ENCODE results near the gene PRDX5.

DNA sequence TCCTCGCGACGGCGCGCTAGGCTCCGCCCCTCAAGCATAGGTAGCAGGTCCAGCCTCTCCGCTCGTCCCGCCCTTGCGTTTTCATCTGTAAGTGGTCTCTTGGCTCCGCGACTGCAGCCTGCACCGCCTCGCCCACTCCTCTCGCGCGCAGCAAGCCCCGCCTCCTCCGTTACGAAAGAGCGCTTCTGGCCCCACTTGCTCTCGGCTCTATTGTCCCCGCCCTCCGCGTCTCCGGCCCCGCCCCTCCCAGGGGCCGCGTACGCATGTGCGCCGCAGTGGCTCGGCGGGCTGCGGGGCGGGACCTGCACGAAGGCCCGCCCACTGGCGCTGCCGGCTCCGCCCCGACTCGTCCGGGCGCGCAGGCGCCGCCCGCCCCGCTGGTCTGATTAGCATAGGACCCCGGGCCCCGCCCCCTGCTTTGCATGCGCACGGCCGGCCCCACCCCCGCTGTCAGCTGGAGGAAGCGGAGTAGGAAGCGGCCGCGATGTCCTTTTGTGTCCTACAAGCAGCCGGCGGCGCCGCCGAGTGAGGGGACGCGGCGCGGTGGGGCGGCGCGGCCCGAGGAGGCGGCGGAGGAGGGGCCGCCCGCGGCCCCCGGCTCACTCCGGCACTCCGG, 12.7 kb upstream of the PRDX5 start, which contains the start of gene ESRRA:
- TF ChIP-seq ELF1 (tag; IDR thresholded peaks at IDR 0.05) (0 out of 2 replicates have a peak, but pooled peaks have one; percentile 34), ETV6 (IDR thresholded peaks at IDR 0.05; ENCODE audit: borderline replicate concordance in 1 of 2, low read depth in 2 of 2, low read length in 1 of 2) (no peak), ETV6 (CRISPR knock-in tag; IDR thresholded peaks at IDR 0.05; ENCODE audit: borderline replicate concordance) (no peak), NFIC (IDR thresholded peaks at IDR 0.05) (no peak), TEAD1 (CRISPR knock-in tag; IDR thresholded peaks at IDR 0.05) (no peak), ZNF12 (CRISPR knock-in tag; IDR thresholded peaks at IDR 0.05) (no peak), BMI1 (IDR thresholded peaks at IDR 0.05; ENCODE audit: low read length) (no peak), EP300 (IDR thresholded peaks at IDR 0.05; ENCODE audit: low read length) (no peak), SP2 (IDR thresholded peaks at IDR 0.05; ENCODE audit: extremely low read depth, low read depth, low read length, poor library complexity, severe bottlenecking) (no peak)
- TF ChIP-seq, protein P1, sequence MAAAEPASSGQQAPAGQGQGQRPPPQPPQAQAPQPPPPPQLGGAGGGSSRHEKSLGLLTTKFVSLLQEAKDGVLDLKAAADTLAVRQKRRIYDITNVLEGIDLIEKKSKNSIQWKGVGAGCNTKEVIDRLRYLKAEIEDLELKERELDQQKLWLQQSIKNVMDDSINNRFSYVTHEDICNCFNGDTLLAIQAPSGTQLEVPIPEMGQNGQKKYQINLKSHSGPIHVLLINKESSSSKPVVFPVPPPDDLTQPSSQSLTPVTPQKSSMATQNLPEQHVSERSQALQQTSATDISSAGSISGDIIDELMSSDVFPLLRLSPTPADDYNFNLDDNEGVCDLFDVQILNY (CRISPR knock-in tag; IDR thresholded peaks at IDR 0.05) = no peak
- TF ChIP-seq, protein P2, sequence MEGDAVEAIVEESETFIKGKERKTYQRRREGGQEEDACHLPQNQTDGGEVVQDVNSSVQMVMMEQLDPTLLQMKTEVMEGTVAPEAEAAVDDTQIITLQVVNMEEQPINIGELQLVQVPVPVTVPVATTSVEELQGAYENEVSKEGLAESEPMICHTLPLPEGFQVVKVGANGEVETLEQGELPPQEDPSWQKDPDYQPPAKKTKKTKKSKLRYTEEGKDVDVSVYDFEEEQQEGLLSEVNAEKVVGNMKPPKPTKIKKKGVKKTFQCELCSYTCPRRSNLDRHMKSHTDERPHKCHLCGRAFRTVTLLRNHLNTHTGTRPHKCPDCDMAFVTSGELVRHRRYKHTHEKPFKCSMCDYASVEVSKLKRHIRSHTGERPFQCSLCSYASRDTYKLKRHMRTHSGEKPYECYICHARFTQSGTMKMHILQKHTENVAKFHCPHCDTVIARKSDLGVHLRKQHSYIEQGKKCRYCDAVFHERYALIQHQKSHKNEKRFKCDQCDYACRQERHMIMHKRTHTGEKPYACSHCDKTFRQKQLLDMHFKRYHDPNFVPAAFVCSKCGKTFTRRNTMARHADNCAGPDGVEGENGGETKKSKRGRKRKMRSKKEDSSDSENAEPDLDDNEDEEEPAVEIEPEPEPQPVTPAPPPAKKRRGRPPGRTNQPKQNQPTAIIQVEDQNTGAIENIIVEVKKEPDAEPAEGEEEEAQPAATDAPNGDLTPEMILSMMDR (IDR thresholded peaks at IDR 0.05 in 2 of 3, conservative IDR thresholded peaks at IDR 0.05 in 1 of 3; ENCODE audit: insufficient read depth in 2 of 3, low read depth in 1 of 3, low read length in 3 of 3) = no peak
- TF ChIP-seq, protein P3, sequence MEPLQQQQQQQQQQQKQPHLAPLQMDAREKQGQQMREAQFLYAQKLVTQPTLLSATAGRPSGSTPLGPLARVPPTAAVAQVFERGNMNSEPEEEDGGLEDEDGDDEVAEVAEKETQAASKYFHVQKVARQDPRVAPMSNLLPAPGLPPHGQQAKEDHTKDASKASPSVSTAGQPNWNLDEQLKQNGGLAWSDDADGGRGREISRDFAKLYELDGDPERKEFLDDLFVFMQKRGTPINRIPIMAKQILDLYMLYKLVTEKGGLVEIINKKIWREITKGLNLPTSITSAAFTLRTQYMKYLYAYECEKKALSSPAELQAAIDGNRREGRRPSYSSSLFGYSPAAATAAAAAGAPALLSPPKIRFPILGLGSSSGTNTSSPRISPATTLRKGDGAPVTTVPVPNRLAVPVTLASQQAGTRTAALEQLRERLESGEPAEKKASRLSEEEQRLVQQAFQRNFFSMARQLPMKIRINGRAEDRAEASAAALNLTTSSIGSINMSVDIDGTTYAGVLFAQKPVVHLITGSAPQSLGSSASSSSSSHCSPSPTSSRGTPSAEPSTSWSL (CRISPR knock-in tag; IDR thresholded peaks at IDR 0.05; ENCODE audit: borderline replicate concordance) = no peak
